GM23338 (cell line): Measurements from ENCODE around the gene JAZF1. TPM values are rescaled to one million over a fixed set of nuclear protein-coding genes. Genes with fewer than 3 reads are reported as not detected.

Source experiments
- ATAC-seq: fragments of 200-7000 bp; cut with Tn5 transposase; 3 replicates; pipeline ENCODE4 v1.9.1; 2020
- DNase-seq: peaks from one replicate; pipeline ENCODE4 v3.0.0-alpha.2; 2015; ENCODE audit warnings: low spot score
- H2AFZ ChIP-seq: fragments of 200-600 bp; sonication (generic); 2 replicates; pipeline ENCODE4 v1.8.0; 2016; ENCODE audit warnings: antibody characterized with exemption, mild to moderate bottlenecking, moderate library complexity
- H3F3A ChIP-seq: fragments of 200-600 bp; sonication (generic); replicated peaks from 2 replicates; pipeline ENCODE4 v1.8.0; 2017; ENCODE audit warnings: antibody characterized with exemption, mixed run types, low read depth
- H3K27ac ChIP-seq: fragments of 200-600 bp; sonication (generic); 2 replicates; pipeline ENCODE4 v1.6.1; 2016; ENCODE audit warnings: low read depth
- H3K27me3 ChIP-seq: fragments of 200-600 bp; sonication (generic); 2 replicates; pipeline ENCODE4 v1.8.0; 2016; ENCODE audit warnings: mild to moderate bottlenecking, mixed run types, moderate library complexity; ENCODE audit not compliant: insufficient read depth
- H3K36me3 ChIP-seq: fragments of 200-600 bp; sonication (generic); 2 replicates; pipeline ENCODE4 v1.8.0; 2016; ENCODE audit warnings: mild to moderate bottlenecking; ENCODE audit not compliant: insufficient read depth
- H3K4me1 ChIP-seq: fragments of 200-600 bp; sonication (generic); 2 replicates; pipeline ENCODE4 v1.8.0; 2016; ENCODE audit warnings: mild to moderate bottlenecking, moderate library complexity; ENCODE audit not compliant: insufficient read depth
- H3K4me2 ChIP-seq: fragments of 200-600 bp; sonication (generic); 2 replicates; pipeline ENCODE4 v1.7.1; 2017; ENCODE audit warnings: mixed run types
- H3K4me3 ChIP-seq: fragments of 200-600 bp; sonication (generic); 2 replicates; pipeline ENCODE4 v1.6.1; 2016; ENCODE audit warnings: mixed run types
- H3K79me2 ChIP-seq: fragments of 200-600 bp; sonication (generic); replicated peaks from 2 replicates; pipeline ENCODE4 v1.8.0; 2017; ENCODE audit warnings: mild to moderate bottlenecking; ENCODE audit not compliant: insufficient read depth
- H3K9me2 ChIP-seq: fragments of 200-600 bp; sonication (generic); 2 replicates; pipeline ENCODE4 v1.8.0; 2017; ENCODE audit not compliant: insufficient read depth
- H4K20me1 ChIP-seq: fragments of 200-600 bp; sonication (generic); replicated peaks from 2 replicates; pipeline ENCODE4 v1.8.0; 2017; ENCODE audit warnings: mild to moderate bottlenecking; ENCODE audit not compliant: insufficient read depth
- H3K27ac Mint-ChIP-seq: 2 replicates; pipeline ENCODE4 v1.8.0; 2020; ENCODE audit warnings: inconsistent platforms, mild to moderate bottlenecking, moderate library complexity, mixed read lengths
- H3K27me3 Mint-ChIP-seq: 3 replicates; pipeline ENCODE4 v1.8.0; 2022; ENCODE audit warnings: low read depth, mild to moderate bottlenecking, moderate library complexity, mixed read lengths, inconsistent platforms; ENCODE audit not compliant: insufficient read depth, poor library complexity
- H3K36me3 Mint-ChIP-seq: 3 replicates; pipeline ENCODE4 v1.8.0; 2021; ENCODE audit warnings: low read depth, mild to moderate bottlenecking, inconsistent platforms, moderate library complexity, mixed read lengths
- H3K4me1 Mint-ChIP-seq: 3 replicates; pipeline ENCODE4 v1.8.0; 2020; ENCODE audit warnings: mild to moderate bottlenecking, inconsistent platforms, mixed read lengths
- H3K4me3 Mint-ChIP-seq: 3 replicates; pipeline ENCODE4 v1.8.0; 2021; ENCODE audit warnings: moderate library complexity, mild to moderate bottlenecking, inconsistent platforms, mixed read lengths
- H3K9me3 Mint-ChIP-seq: 3 replicates; pipeline ENCODE4 v1.8.0; 2020; ENCODE audit warnings: moderate library complexity, mild to moderate bottlenecking, inconsistent platforms, mixed read lengths
- CREB1 ChIP-seq: fragments of 250-450 bp; sonication (Bioruptor Pico); IDR thresholded peaks from 2 replicates; pipeline ENCODE4 v1.5.0; 2020; ENCODE audit warnings: low read depth, mild to moderate bottlenecking, moderate library complexity
- EZH2 ChIP-seq: fragments of 200-600 bp; sonication (generic); IDR thresholded peaks from one replicate; pipeline ENCODE4 v1.8.0; 2017; ENCODE audit warnings: antibody characterized with exemption, mild to moderate bottlenecking, low read depth; ENCODE audit not compliant: unreplicated experiment
- EZH2phosphoT487 ChIP-seq: fragments of 200-600 bp; sonication (generic); IDR thresholded peaks from one replicate; pipeline ENCODE4 v1.8.1; 2018; ENCODE audit warnings: antibody characterized with exemption; ENCODE audit not compliant: unreplicated experiment
- JUNB ChIP-seq: IDR thresholded peaks from one replicate; pipeline ENCODE4 v1.6.1; 2016; ENCODE audit warnings: antibody characterized with exemption; ENCODE audit not compliant: unreplicated experiment
- NANOG ChIP-seq: IDR thresholded peaks from 2 replicates; pipeline ENCODE4 v1.6.1; 2016; ENCODE audit warnings: antibody characterized with exemption, borderline replicate concordance
- POLR2AphosphoS5 ChIP-seq: IDR thresholded peaks from 2 replicates; pipeline ENCODE4 v1.6.1; 2016; ENCODE audit warnings: antibody characterized with exemption, low read depth
- REST ChIP-seq: IDR thresholded peaks from one replicate; pipeline ENCODE4 v1.6.1; 2018; ENCODE audit warnings: antibody characterized with exemption; ENCODE audit not compliant: unreplicated experiment
- ZNF331 ChIP-seq: fragments of 250-450 bp; sonication (Bioruptor Pico); IDR thresholded peaks from 2 replicates; pipeline ENCODE4 v1.5.0; 2020; ENCODE audit warnings: low read depth, mild to moderate bottlenecking, moderate library complexity
- ZNF462 ChIP-seq: fragments of 250-450 bp; sonication (Bioruptor Pico); IDR thresholded peaks from 2 replicates; pipeline ENCODE4 v1.5.0; 2020; ENCODE audit warnings: mild to moderate bottlenecking, moderate library complexity
- polyA plus RNA-seq: library from polyadenylated mRNA; unstranded; fragments of >200 nt; fragmentation: Nextera tagmentation; extraction: Ambion mirVana; gene quantifications from 2 replicates; pipeline ENCODE4 v1.2.1, GENCODE V29; 2016
- total RNA-seq: library from RNA; depleted of rRNA; stranded (reverse); fragments of >200 nt; shearing (Covaris generic); gene quantifications from 2 replicates; pipeline ENCODE4 v1.2.3, GENCODE V29; 2014

The JAZF1 gene
- total and polyA plus RNA-seq, 2 experiments from 2014 or later: 12.2 to 22.2 TPM

- no peaks in the 10 kb centered on the region for H3K79me2 ChIP-seq
- H3K4me3 Mint-ChIP-seq: no peak overlapping the region
- H3K4me1 Mint-ChIP-seq: peaks cover 18% of the 10 kb centered on the region
- ATAC-seq: no peak
- no peak overlapping the region for H2AFZ ChIP-seq
- no peaks in the 10 kb centered on the region for H3K36me3 ChIP-seq
- TF ChIP-seq CREB1 (CRISPR knock-in tag): no peak
- TF ChIP-seq POLR2AphosphoS5: no peak
- no peak for TF ChIP-seq JUNB
- TF ChIP-seq NANOG: no peak
- TF ChIP-seq EZH2: no peak
- TF ChIP-seq REST: no peak
- TF ChIP-seq EZH2phosphoT487: no peak
- no peak for TF ChIP-seq ZNF331 (CRISPR knock-in tag)
- TF ChIP-seq ZNF462 (CRISPR knock-in tag): no peak
- H3K4me3 ChIP-seq: no peak overlapping the region
- peaks cover 7% of the 10 kb centered on the region for H3K27me3 Mint-ChIP-seq
- H3K4me1 ChIP-seq: peaks cover 14% of the 10 kb centered on the region
- H3F3A ChIP-seq: no peaks in the 10 kb centered on the region
- no peaks in the 10 kb centered on the region for H3K27me3 ChIP-seq
- H4K20me1 ChIP-seq: 0 out of 2 replicates have a peak, but pooled peaks cover 5% of the 10 kb centered on the region
- no peaks in the 10 kb centered on the region for H3K9me3 Mint-ChIP-seq
- no peaks in the 10 kb centered on the region for H3K36me3 Mint-ChIP-seq
- DNase-seq: no peak
- H3K9me2 ChIP-seq: no peaks in the 10 kb centered on the region
- H3K27ac Mint-ChIP-seq: no peak overlapping the region
- H3K27ac ChIP-seq: no peak overlapping the region
- H3K4me2 ChIP-seq: no peak overlapping the region
These were observed 334.2 kb downstream of the JAZF1 start for GRCh38 chr7:27846388-27846787.
